IPS-NIHi7 (cell line): ENCODE measurements around the gene MLST8.
A peak's percentile ranks its signal among the peaks of the same experiment; 100 is the strongest.
"Not testable (repeated sequence)": the region's sequence is repeated elsewhere in the genome, so short reads cannot be mapped to it uniquely, and the experiment has no call there.

Experiments used
- DNase-seq: peaks from one replicate; pipeline ENCODE4 v3.0.0; 2012; ENCODE audit warnings: mixed read lengths; ENCODE audit errors: extremely low spot score

The MLST8 gene

DNA sequence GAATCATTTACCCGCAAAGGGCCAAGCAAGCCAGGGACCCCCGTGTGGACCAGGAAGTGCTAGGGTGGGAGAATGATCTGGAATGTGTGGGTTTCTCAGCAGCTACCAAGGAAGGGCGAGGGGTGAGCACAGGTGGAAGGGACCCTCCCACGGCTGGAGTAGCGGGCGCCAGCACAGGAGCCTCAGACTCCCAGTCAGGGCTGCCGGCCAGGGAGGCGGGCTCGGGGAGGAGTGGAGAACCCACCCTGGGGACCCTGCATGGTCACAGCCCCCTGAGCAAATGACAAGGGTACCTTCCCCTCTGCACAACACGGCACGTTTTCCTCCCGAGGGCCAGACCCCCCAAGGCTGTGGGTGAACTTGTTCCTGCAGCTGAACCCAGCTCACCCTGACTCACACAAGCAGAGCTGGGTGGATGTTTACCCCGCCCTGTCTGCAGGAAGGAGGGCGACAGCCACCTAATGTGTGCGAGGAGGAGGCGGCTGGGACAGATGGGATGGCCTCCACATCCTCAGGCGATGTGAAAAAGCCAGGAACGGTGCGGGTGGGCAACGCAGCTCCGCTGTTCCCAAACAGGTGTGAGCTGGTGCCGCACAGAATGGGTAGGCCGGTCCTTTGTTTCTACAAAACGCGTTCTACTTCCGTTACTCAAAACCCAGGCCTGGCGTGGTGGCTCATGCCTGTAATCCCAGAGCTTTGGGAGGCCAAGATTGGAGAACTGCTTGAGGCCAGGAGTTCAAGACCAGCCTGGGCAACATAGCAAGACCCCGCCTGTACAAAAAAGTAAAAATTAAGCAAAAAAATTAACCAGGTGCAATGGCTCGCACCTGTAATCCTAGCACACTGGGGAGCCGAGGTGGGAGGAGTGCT lies 39.9 kb downstream of the MLST8 start:
- no peak for DNase-seq

DNA sequence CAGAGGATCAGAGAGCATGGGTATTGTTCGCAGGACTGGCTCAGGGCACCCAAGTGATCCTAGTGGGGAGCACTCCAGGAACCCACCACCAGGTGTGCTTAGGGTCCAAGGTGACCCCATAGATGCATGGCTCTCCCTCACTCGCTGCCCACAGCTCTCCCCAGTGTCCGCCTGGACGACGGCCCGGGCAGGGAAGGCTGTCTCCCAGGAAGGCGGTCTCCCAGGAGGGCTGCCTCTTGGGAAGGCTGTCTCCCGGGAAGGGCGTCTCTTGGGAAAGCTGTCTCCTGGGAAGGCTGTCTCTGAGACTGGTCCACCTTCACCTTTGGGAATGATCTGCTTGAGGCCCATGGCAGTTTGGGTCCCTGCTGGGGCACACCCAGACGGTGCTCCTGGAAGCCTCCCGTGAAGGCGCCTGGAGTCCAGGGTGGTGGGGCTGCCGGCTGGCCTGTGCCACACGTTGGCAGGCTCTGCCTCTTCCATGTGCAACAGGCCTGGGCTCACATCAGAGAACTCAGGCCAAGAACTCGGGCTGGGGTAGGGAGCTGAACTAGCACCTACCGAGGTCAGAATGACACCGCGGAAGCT lies 41.1 kb downstream of the MLST8 start:
- no peak for DNase-seq

DNA sequence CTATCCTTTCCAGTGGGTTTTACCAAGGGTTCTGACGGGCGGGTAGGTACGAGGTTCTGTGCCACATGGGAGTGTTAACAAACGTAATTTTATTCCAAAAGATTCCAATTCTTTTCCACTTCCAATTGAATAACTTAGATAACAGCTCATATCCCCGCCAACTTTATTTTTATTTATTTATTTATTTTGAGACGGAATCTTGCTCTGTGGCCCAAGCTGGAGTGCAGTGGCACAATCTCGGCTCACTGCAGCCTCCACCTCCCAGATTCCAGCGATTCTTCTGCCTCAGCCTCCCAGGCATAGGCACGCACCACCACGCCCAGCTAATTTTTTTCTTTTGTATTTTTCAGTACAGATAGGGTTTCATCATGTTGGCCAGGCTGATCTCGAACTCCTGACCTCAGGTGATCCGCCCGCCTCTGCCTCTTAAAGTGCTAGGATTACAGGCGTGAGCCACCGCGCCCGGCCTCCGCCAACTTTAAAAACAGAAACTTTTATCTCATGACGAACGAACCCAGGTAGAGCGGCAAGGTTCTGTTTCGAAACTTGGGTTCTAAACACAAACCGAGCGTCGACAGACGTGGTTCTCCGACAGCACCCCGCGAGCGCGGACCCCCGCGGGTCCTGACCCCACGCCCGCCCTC lies 45.5 kb downstream of the MLST8 start:
- DNase-seq = no peak

DNA sequence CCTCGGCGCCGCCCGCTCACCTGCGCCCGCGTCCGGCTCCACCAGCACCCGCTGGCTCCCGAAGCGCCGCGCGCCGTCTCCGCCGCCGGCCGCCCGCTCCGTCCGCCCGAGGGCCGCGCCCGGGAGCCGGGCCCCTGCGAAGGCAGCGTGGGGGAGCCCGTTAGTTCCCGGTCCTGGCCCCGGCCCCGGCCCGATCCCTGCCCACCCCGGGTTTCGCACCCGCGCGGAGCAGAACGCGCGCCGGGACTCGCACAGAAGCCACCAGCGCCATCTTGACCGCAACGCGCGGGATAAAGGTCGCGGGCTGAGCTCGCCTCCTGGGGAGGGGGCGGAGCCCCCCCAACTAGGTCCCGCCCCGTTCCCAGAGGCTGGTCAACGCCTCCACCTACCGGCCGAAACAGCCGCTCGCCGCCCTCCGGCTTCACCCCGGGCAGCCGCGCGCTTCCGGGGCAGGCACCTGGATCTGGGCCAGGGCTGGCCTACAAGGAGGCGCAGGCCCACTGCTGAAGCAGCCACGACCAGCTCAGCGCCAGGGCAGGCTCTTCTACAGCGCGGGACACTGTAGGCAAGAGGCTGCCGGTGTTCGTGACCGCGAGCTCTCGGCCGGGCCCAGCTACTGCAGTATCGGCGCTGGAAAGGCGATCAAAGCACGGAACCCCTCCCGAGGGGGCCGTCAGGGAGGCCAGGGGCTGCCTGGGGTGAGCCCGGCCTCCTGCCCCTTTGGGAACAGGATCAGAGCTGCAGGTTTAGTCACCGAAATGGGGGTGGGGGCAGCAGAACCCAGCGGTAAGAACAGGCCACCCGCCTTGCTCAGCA lies 46.2 kb downstream of the MLST8 start, which contains the start of gene ECI1:
Gene ECI1, minus strand, starts transcription at position 292 of the 816 bp plus-strand sequence. Its CDS starts 21 bp downstream, at position 271.
- DNase-seq = peak; percentile 98

DNA sequence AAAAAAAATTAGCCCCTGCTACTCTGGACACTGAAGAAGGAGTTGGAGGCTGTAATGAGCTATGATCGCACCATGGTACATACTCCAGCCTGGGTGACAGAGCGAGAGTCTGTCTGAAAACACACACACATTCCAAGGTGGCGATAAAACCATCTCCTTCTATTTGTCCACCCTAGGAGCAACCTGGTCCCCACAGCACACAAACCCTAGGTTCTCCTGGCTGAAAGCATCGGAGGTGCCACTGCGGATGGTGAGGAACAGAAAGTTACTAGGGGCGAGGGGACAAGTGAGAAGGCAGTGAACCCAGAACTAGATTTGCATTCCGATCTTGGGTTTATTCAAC lies 47.5 kb downstream of the MLST8 start:
- DNase-seq = no peak

DNA sequence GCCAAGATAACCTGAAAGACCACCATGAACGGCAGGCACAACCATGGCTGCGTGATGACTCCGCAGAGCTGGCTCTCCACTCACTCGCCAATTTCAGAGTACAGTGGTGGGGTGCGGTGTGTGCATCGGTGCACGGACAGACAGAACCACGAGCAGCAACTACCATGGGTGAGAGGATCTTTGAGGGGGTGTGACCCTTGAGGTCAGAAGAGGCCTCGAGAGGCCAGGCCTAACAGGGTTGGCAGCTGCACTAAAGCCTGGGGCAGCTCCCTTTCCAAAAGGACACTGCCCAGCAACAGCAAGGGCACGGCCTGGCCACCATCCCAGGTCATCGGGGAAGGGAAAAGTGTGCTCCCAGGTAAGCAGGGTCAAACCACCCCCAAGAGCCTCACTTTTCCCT lies 48.0 kb downstream of the MLST8 start:
- DNase-seq = no peak

DNA sequence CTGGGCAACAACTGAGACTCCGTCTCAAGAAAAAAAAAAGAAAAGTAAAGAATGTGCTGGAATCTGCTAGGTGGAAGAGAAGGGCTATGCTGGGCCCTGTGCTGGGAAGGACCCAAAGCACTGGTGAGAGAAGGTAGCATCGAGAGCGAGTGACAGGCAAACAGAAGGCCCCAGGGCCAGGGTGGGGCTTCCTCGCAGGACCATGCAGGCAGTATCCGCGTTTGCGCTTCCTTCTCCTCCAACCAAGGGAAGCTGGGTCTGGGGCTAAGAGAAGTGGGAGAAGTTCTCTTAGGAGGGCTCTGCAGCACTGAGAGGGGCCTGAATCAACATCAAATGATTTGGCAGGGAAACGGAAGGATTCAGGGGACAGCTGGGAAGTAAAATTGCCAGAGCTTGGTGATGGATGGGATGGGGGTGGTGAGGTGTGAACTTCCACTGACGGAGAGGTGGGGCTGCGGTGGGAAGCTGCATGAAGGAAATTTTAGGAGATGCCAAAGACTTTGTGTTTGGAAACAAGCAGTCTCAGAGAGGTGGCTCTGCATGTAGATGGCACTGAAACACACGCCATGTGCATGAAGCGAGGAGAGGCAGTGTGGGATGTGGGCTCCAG lies 51.4 kb downstream of the MLST8 start:
- no peak for DNase-seq

DNA sequence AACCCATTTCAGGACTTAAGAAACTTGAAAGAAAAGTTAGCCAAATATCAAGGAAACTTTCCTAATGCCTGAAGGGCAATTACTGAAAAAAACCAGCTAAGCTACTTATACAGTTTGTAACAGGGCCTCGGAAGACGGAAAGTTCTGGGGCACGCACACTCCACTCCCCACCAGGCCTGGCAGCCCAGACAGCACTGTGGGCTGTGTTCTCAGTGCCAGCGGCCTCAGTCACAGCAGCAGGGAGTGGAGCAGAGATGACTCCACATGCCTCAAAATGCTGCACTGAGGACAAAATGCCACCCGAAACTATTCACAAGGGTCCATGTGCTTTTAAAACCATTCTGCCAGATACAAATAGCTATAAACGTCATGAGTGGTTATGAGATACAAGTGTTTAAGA lies 52.5 kb downstream of the MLST8 start:
- no peak for DNase-seq

DNA sequence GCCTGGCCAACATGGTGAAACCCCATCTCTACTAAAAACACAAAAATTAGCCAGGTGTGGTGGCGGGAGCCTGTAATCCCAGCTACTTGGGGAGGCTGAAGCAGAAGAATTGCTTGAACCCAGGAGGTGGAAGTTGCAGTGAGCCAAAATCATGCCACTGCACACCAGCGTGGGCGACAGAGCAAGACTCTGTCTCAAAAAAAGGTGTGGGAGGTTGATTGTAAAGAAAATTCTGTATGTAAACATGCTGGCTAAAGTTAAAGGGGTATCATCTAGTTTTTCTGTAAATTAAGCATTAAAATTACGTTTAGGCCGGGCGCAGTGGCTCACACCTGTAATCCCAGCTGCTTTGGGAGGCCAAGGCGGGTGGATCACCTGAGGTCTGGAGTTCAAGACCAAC lies 53.3 kb downstream of the MLST8 start:
- DNase-seq = not testable (repeated sequence)
